ENCODE results near the gene GABRG3. TPM values are rescaled to one million over a fixed set of nuclear protein-coding genes. Genes with fewer than 3 reads are reported as not detected.

GABRG3 gene
- total RNA-seq, 1 donor: not detected

- TF ChIP-seq CTCF (IDR thresholded peaks at IDR 0.05; ENCODE audit: insufficient read depth, low read depth, low read length): no peak
- DNase-seq (ENCODE audit: low read depth): no peak
- H3K4me3 ChIP-seq (ENCODE audit: low read depth, low read length): no peak overlapping the region
Measured at GRCh38 chr15:26936502-26936901, 34.5 kb upstream of the GABRG3 start.

- H3K4me3 ChIP-seq (ENCODE audit: low read depth, low read length): no peak overlapping the region
- TF ChIP-seq CTCF (IDR thresholded peaks at IDR 0.05; ENCODE audit: insufficient read depth, low read depth, low read length): no peak
- DNase-seq (ENCODE audit: low read depth): no peak
Measured at GRCh38 chr15:26937134-26937533, 33.8 kb upstream of the GABRG3 start.

GRCh38 chr15:26939398-26939797 is 31.6 kb upstream of the GABRG3 start:
- no peak for DNase-seq (ENCODE audit: low read depth)
- TF ChIP-seq CTCF (IDR thresholded peaks at IDR 0.05; ENCODE audit: insufficient read depth, low read depth, low read length): no peak
- H3K4me3 ChIP-seq (ENCODE audit: low read depth, low read length): no peak overlapping the region

- TF ChIP-seq CTCF (IDR thresholded peaks at IDR 0.05; ENCODE audit: insufficient read depth, low read depth, low read length): no peak
- DNase-seq (ENCODE audit: low read depth): no peak
- no peak overlapping the region for H3K4me3 ChIP-seq (ENCODE audit: low read depth, low read length)
Measured at GRCh38 chr15:26941489-26941888, 29.5 kb upstream of the GABRG3 start.

- no peak for DNase-seq (ENCODE audit: low read depth)
- H3K4me3 ChIP-seq (ENCODE audit: low read depth, low read length): no peak overlapping the region
- no peak for TF ChIP-seq CTCF (IDR thresholded peaks at IDR 0.05; ENCODE audit: insufficient read depth, low read depth, low read length)
Measured at GRCh38 chr15:26943866-26944265, 27.1 kb upstream of the GABRG3 start.

- H3K4me3 ChIP-seq (ENCODE audit: low read depth, low read length): no peak overlapping the region
- DNase-seq (ENCODE audit: low read depth): no peak
- no peak for TF ChIP-seq CTCF (IDR thresholded peaks at IDR 0.05; ENCODE audit: insufficient read depth, low read depth, low read length)
Measured at GRCh38 chr15:26945046-26945445, 25.9 kb upstream of the GABRG3 start.

- H3K4me3 ChIP-seq (ENCODE audit: low read depth, low read length): no peak overlapping the region
- DNase-seq (ENCODE audit: low read depth): no peak
- no peak for TF ChIP-seq CTCF (IDR thresholded peaks at IDR 0.05; ENCODE audit: insufficient read depth, low read depth, low read length)
Measured at GRCh38 chr15:26950001-26950400, 21.0 kb upstream of the GABRG3 start.
